GM19467 (cell line): Measurements from ENCODE around the gene BCAS3.
"Not testable (repeated sequence)": the region's sequence is repeated elsewhere in the genome, so short reads cannot be mapped to it uniquely, and the experiment has no call there.

ENCODE experiments used
- ATAC-seq: cut with Tn5 transposase; IDR thresholded peaks from one replicate; pipeline ENCODE4 v1.9.1; 2021; ENCODE audit warnings: mild to moderate bottlenecking, moderate library complexity; ENCODE audit not compliant: unreplicated experiment

The BCAS3 gene

GRCh38 chr17:61239953-61240352, 562.3 kb downstream of the BCAS3 start:
- ATAC-seq: no peak

GRCh38 chr17:61240851-61241468, 563.3 kb downstream of the BCAS3 start:
- ATAC-seq: no peak

- ATAC-seq: not testable (repeated sequence)
These were observed 567.3 kb downstream of the BCAS3 start for GRCh38 chr17:61244988-61245387.

- no peak for ATAC-seq
These were observed 568.1 kb downstream of the BCAS3 start for GRCh38 chr17:61245706-61246135.

GRCh38 chr17:61247439-61247838, 569.8 kb downstream of the BCAS3 start:
- ATAC-seq: no peak

- ATAC-seq: no peak
These were observed 570.7 kb downstream of the BCAS3 start for GRCh38 chr17:61248399-61248798.

GRCh38 chr17:61249649-61250299, 572.1 kb downstream of the BCAS3 start:
- no peak for ATAC-seq

GRCh38 chr17:61250335-61250890, 572.8 kb downstream of the BCAS3 start:
- ATAC-seq: no peak

GRCh38 chr17:61251939-61252865, 574.6 kb downstream of the BCAS3 start:
- no peak for ATAC-seq

GRCh38 chr17:61253362-61253761, 575.7 kb downstream of the BCAS3 start:
- no peak for ATAC-seq

GRCh38 chr17:61253937-61254574, 576.4 kb downstream of the BCAS3 start:
- ATAC-seq: no peak

GRCh38 chr17:61254904-61255303, 577.3 kb downstream of the BCAS3 start:
- ATAC-seq: no peak

- ATAC-seq: no peak
These were observed 578.0 kb downstream of the BCAS3 start for GRCh38 chr17:61255647-61256046.

GRCh38 chr17:61259360-61259759, 581.7 kb downstream of the BCAS3 start:
- ATAC-seq: no peak

- no peak for ATAC-seq
These were observed 582.6 kb downstream of the BCAS3 start for GRCh38 chr17:61260071-61260797.

GRCh38 chr17:61261001-61261637, 583.5 kb downstream of the BCAS3 start:
- ATAC-seq: no peak

GRCh38 chr17:61265397-61265796, 587.7 kb downstream of the BCAS3 start:
- ATAC-seq: no peak

- ATAC-seq: no peak
These were observed 590.2 kb downstream of the BCAS3 start for GRCh38 chr17:61267847-61268246.

- ATAC-seq: no peak
These were observed 597.7 kb downstream of the BCAS3 start for GRCh38 chr17:61275395-61275794.

- ATAC-seq: no peak
These were observed 599.2 kb downstream of the BCAS3 start for GRCh38 chr17:61276806-61277205.
